Keratinocyte (primary cell): ENCODE results near the gene AFAP1L2. TPM values are rescaled to one million over a fixed set of nuclear protein-coding genes. Genes with fewer than 3 reads are reported as not detected.

Source experiments
- DNase-seq: peaks from one replicate; pipeline ENCODE4 v3.0.0-alpha.2; 2011; ENCODE audit warnings: low read depth, missing footprints, low spot score
- FAIRE-seq: peaks from 2 replicates; lab custom pipeline; 2011; peaks lifted over from hg19 to GRCh38; lab: Jason Lieb, UNC
- H2AFZ ChIP-seq: 2 replicates; pipeline ENCODE4 v1.6.0; 2012; ENCODE audit warnings: low read length, control low read depth, inconsistent platforms; ENCODE audit not compliant: control insufficient read depth
- H3K27ac ChIP-seq: 2 replicates; pipeline ENCODE4 v1.5.1; 2011; ENCODE audit warnings: low read length; ENCODE audit not compliant: control insufficient read depth, insufficient read depth
- H3K27me3 ChIP-seq: 3 replicates; pipeline ENCODE4 v1.6.0; 2011; ENCODE audit warnings: low read length; ENCODE audit not compliant: control insufficient read depth, insufficient read depth; ENCODE audit errors: extremely low read depth
- H3K36me3 ChIP-seq, 2 experiments: 2 replicates in 1 of 2; 3 replicates in 1 of 2; pipeline ENCODE4 v1.5.1; 2011; ENCODE audit warnings: low read length in 2 of 2, mild to moderate bottlenecking in 1 of 2; ENCODE audit not compliant: control insufficient read depth in 2 of 2, insufficient read depth in 2 of 2; ENCODE audit errors: extremely low read depth in 1 of 2
- H3K4me1 ChIP-seq: 3 replicates; pipeline ENCODE4 v1.5.1; 2011; ENCODE audit warnings: low read length; ENCODE audit not compliant: control insufficient read depth, insufficient read depth; ENCODE audit errors: extremely low read depth
- H3K4me2 ChIP-seq: 3 replicates; pipeline ENCODE4 v1.6.0; 2011; ENCODE audit warnings: low read depth, low read length; ENCODE audit not compliant: control insufficient read depth, insufficient read depth; ENCODE audit errors: extremely low read depth
- H3K4me3 ChIP-seq, 3 experiments: fragments of 200-600 bp in 1 of 3; sonication (generic) in 1 of 3; 2 replicates in 2 of 3; 3 replicates in 1 of 3; pipeline ENCODE4 v1.5.1; 2011 to 2016; ENCODE audit warnings: low read length in 3 of 3, mild to moderate bottlenecking in 3 of 3, control low read depth in 2 of 3, inconsistent platforms in 1 of 3, low read depth in 1 of 3, mixed read lengths in 1 of 3, mixed run types in 1 of 3, moderate library complexity in 1 of 3; ENCODE audit not compliant: control insufficient read depth in 2 of 3, insufficient read depth in 2 of 3; ENCODE audit errors: extremely low read depth in 1 of 3
- H3K79me2 ChIP-seq: 2 replicates; pipeline ENCODE4 v1.6.0; 2012; ENCODE audit warnings: low read length; ENCODE audit not compliant: control insufficient read depth, insufficient read depth
- H3K9ac ChIP-seq: 3 replicates; pipeline ENCODE4 v1.6.0; 2011; ENCODE audit warnings: low read length; ENCODE audit not compliant: control insufficient read depth, insufficient read depth; ENCODE audit errors: extremely low read depth
- H3K9me1 ChIP-seq: 3 replicates; pipeline ENCODE4 v1.6.0; 2011; ENCODE audit warnings: low read length; ENCODE audit not compliant: control insufficient read depth, insufficient read depth; ENCODE audit errors: extremely low read depth
- H3K9me3 ChIP-seq: 2 replicates; pipeline ENCODE4 v1.5.1; 2012; ENCODE audit warnings: low read depth, low read length; ENCODE audit not compliant: control insufficient read depth
- H4K20me1 ChIP-seq: 3 replicates; pipeline ENCODE4 v1.6.0; 2011; ENCODE audit warnings: low read length; ENCODE audit not compliant: control insufficient read depth, insufficient read depth; ENCODE audit errors: extremely low read depth
- CTCF ChIP-seq, 3 experiments: IDR thresholded peaks in 1 of 3; conservative IDR thresholded peaks in 1 of 3; optimal IDR thresholded peaks in 1 of 3; 2 replicates in 2 of 3; 3 replicates in 1 of 3; pipeline versions ENCODE3 to v1.5.1; 2011; ENCODE audit warnings: low read length in 3 of 3, mild to moderate bottlenecking in 3 of 3, moderate library complexity in 2 of 3, control low read depth in 1 of 3, inconsistent platforms in 1 of 3; ENCODE audit not compliant: insufficient read depth in 2 of 3; ENCODE audit errors: extremely low read depth in 1 of 3
- EZH2 ChIP-seq: IDR thresholded peaks from one replicate; pipeline ENCODE4 v1.6.1; 2012; ENCODE audit warnings: inconsistent platforms, mild to moderate bottlenecking, low read length, moderate library complexity
- dilution Hi-C: fragments of 300-500 bp; cut with MboI; formaldehyde crosslinking; loops from one replicate; pipeline ENCODE4 v1.7.0; 2020; ENCODE audit warnings: low sequenced_read_pairs; ENCODE audit not compliant: extremely low pct_ligation_motif_present
- polyA plus RNA-seq, 5 experiments: library from polyadenylated mRNA; depleted of rRNA in 3 of 5; stranded (reverse) in 3 of 5; stranded (forward) in 1 of 5; unstranded in 1 of 5; fragments of >200 nt; gene quantifications; 1 replicate in 1 of 5; 2 replicates in 3 of 5; 3 replicates in 1 of 5; pipeline versions ENCODE4 v1.2.1 to v1.2.3, GENCODE V29; 2011 to 2012; ENCODE audit warnings: missing spikeins in 2 of 5, low read depth in 1 of 5, low replicate concordance in 1 of 5

AFAP1L2 gene
- polyA plus RNA-seq, 1 donor (not counting 4 experiments of a cell fraction or from before 2014, with no cell fraction given): 40.4 TPM

DNA sequence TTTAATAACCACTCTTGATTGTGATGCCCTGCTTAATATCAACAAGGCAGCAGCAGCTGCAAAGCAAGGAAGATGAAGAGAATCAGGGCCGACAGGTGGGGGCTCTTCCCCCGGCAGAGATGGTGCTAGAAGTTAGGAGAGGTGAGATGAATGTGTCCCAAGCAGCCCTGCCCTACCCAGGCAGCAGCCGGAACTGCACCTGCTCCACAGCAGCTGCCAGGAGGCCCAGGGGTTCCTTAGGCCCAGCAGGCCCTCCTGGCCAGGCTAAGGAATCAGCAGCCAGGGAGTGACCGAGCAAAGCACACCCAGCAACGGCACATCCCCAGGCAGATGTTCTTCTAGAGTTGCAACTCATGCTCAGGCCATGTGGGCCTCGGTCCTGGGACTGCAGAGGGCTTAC is 17.9 kb downstream of the AFAP1L2 start:
- peaks cover 68% of the 10 kb centered on the region for H3K79me2 ChIP-seq
- no peaks in the 10 kb centered on the region for H3K27me3 ChIP-seq
- dilution Hi-C loops: no loop called here
- no peak overlapping the region for H3K4me3 ChIP-seq
- no peak overlapping the region for H2AFZ ChIP-seq
- H3K4me1 ChIP-seq: peaks cover 36% of the 10 kb centered on the region
- no peak overlapping the region for H3K4me2 ChIP-seq
- no peaks in the 10 kb centered on the region for H4K20me1 ChIP-seq
- H3K36me3 ChIP-seq: peaks cover 2 to 9% of the 10 kb centered on the region in 2 experiments
- no peaks in the 10 kb centered on the region for H3K9me3 ChIP-seq
- H3K9ac ChIP-seq: no peak overlapping the region
- DNase-seq (no peak), FAIRE-seq (no peak)
- no peak overlapping the region for H3K27ac ChIP-seq
- no peak for TF ChIP-seq EZH2
- peak in 2 of 3 experiments; percentile 19 for TF ChIP-seq CTCF (optimal IDR thresholded peaks at IDR 0.05 in 1 of 3, IDR thresholded peaks at IDR 0.05 in 1 of 3, conservative IDR thresholded peaks at IDR 0.05 in 1 of 3; ENCODE audit: extremely low read depth in 1 of 3, insufficient read depth in 2 of 3, low read length in 3 of 3)
- H3K9me1 ChIP-seq: peaks cover 2% of the 10 kb centered on the region

- Histone ChIP-seq H3K9ac (no peak overlapping the region), H3K9me1 (no peaks in the 10 kb centered on the region), H3K9me3 (no peaks in the 10 kb centered on the region), H3K79me2 (peaks cover 72% of the 10 kb centered on the region), H4K20me1 (no peaks in the 10 kb centered on the region), H3K27me3 (no peaks in the 10 kb centered on the region), H3K4me1 (peaks cover 27% of the 10 kb centered on the region), H3K4me2 (no peak overlapping the region), H3K4me3 (no peak overlapping the region), H3K36me3 (peaks cover 2 to 12% of the 10 kb centered on the region in 2 experiments), H2AFZ (no peak overlapping the region), H3K27ac (no peak overlapping the region)
- DNase-seq: no peak
- dilution Hi-C loops: no loop called here
- no peak for FAIRE-seq
- no peak for TF ChIP-seq CTCF (optimal IDR thresholded peaks at IDR 0.05 in 1 of 3, IDR thresholded peaks at IDR 0.05 in 1 of 3, conservative IDR thresholded peaks at IDR 0.05 in 1 of 3; ENCODE audit: extremely low read depth in 1 of 3, insufficient read depth in 2 of 3, low read length in 3 of 3)
- TF ChIP-seq EZH2: no peak
Observed at GRCh38 chr10:114385557-114385956, 18.7 kb downstream of the AFAP1L2 start.
